ENCODE data around the gene PIWIL1.

- TF ChIP-seq CTCF (conservative IDR thresholded peaks at IDR 0.05; ENCODE audit: low read depth, low read length) = no peak
- TF ChIP-seq EZH2 (IDR thresholded peaks at IDR 0.05; ENCODE audit: borderline replicate concordance, low read depth, low read length, poor library complexity, severe bottlenecking) = no peak
Measured at GRCh38 chr12:130288691-130289090, 49.0 kb upstream of the PIWIL1 start.
